ENCODE data around the gene INPP5A.

Gene INPP5A

GRCh38 chr10:132802048-132802447 lies 264.5 kb downstream of the INPP5A start:
- Histone ChIP-seq H3K9me2 (replicated peaks; ENCODE audit: low read depth, low read length) (no peaks in the 10 kb centered on the region), H3K4me2 (ENCODE audit: low read depth, low read length, poor library complexity, severe bottlenecking) (no peak overlapping the region), H4K20me1 (ENCODE audit: insufficient read depth, low read length, poor library complexity, severe bottlenecking) (no peaks in the 10 kb centered on the region), H3K9me3 (ENCODE audit: insufficient read depth, low read depth, low read length) (peaks cover 3% of the 10 kb centered on the region; the same call in 1 of the 2 replicates), H3K79me2 (ENCODE audit: insufficient read depth, low read length) (no peaks in the 10 kb centered on the region), H3K27me3 (ENCODE audit: insufficient read depth, low read length, poor library complexity, severe bottlenecking) (no peaks in the 10 kb centered on the region), H3K4me3 (ENCODE audit: low read length, poor library complexity, severe bottlenecking) (no peak overlapping the region), H3F3A (ENCODE audit: low read depth) (no peaks in the 10 kb centered on the region), H2AFZ (ENCODE audit: low read length) (no peak overlapping the region), H3K4me1 (ENCODE audit: insufficient read depth, low read length, poor library complexity, severe bottlenecking) (no peaks in the 10 kb centered on the region), H3K9ac (ENCODE audit: low read depth, low read length, poor library complexity, severe bottlenecking) (no peak overlapping the region), H3K36me3 (ENCODE audit: insufficient read depth, low read length) (no peaks in the 10 kb centered on the region)
- no peak for TF ChIP-seq EZH2phosphoT487 (IDR thresholded peaks at IDR 0.05; ENCODE audit: borderline replicate concordance)
- TF ChIP-seq CTCF (conservative IDR thresholded peaks at IDR 0.05; ENCODE audit: low read length), result no peak

GRCh38 chr10:132802694-132803320 lies 265.2 kb downstream of the INPP5A start:
- Histone ChIP-seq H3K9me2 (replicated peaks; ENCODE audit: low read depth, low read length) (no peaks in the 10 kb centered on the region), H3K27me3 (ENCODE audit: insufficient read depth, low read length, poor library complexity, severe bottlenecking) (no peaks in the 10 kb centered on the region), H3K9me3 (ENCODE audit: insufficient read depth, low read depth, low read length) (peaks cover 3% of the 10 kb centered on the region; the same call in 1 of the 2 replicates), H3K36me3 (ENCODE audit: insufficient read depth, low read length) (no peaks in the 10 kb centered on the region), H4K20me1 (ENCODE audit: insufficient read depth, low read length, poor library complexity, severe bottlenecking) (no peaks in the 10 kb centered on the region), H3K79me2 (ENCODE audit: insufficient read depth, low read length) (no peaks in the 10 kb centered on the region), H3K4me3 (ENCODE audit: low read length, poor library complexity, severe bottlenecking) (no peak overlapping the region), H2AFZ (ENCODE audit: low read length) (no peak overlapping the region), H3K4me2 (ENCODE audit: low read depth, low read length, poor library complexity, severe bottlenecking) (no peak overlapping the region), H3K4me1 (ENCODE audit: insufficient read depth, low read length, poor library complexity, severe bottlenecking) (no peaks in the 10 kb centered on the region), H3F3A (ENCODE audit: low read depth) (no peaks in the 10 kb centered on the region), H3K9ac (ENCODE audit: low read depth, low read length, poor library complexity, severe bottlenecking) (no peak overlapping the region)
- no peak for TF ChIP-seq CTCF (conservative IDR thresholded peaks at IDR 0.05; ENCODE audit: low read length)
- TF ChIP-seq EZH2phosphoT487 (IDR thresholded peaks at IDR 0.05; ENCODE audit: borderline replicate concordance), result no peak

- no peaks in the 10 kb centered on the region for H3F3A ChIP-seq (ENCODE audit: low read depth)
- no peaks in the 10 kb centered on the region for H3K79me2 ChIP-seq (ENCODE audit: insufficient read depth, low read length)
- no peak overlapping the region for H3K9ac ChIP-seq (ENCODE audit: low read depth, low read length, poor library complexity, severe bottlenecking)
- H3K9me2 ChIP-seq (replicated peaks; ENCODE audit: low read depth, low read length), result no peaks in the 10 kb centered on the region
- no peak overlapping the region for H2AFZ ChIP-seq (ENCODE audit: low read length)
- H3K4me1 ChIP-seq (ENCODE audit: insufficient read depth, low read length, poor library complexity, severe bottlenecking), result no peaks in the 10 kb centered on the region
- H3K36me3 ChIP-seq (ENCODE audit: insufficient read depth, low read length), result no peaks in the 10 kb centered on the region
- no peak overlapping the region for H3K4me3 ChIP-seq (ENCODE audit: low read length, poor library complexity, severe bottlenecking)
- TF ChIP-seq EZH2phosphoT487 (IDR thresholded peaks at IDR 0.05; ENCODE audit: borderline replicate concordance), result no peak
- TF ChIP-seq CTCF (conservative IDR thresholded peaks at IDR 0.05; ENCODE audit: low read length), result no peak
- no peaks in the 10 kb centered on the region for H4K20me1 ChIP-seq (ENCODE audit: insufficient read depth, low read length, poor library complexity, severe bottlenecking)
- H3K4me2 ChIP-seq (ENCODE audit: low read depth, low read length, poor library complexity, severe bottlenecking), result no peak overlapping the region
- H3K9me3 ChIP-seq (ENCODE audit: insufficient read depth, low read depth, low read length), result peaks cover 3% of the 10 kb centered on the region; the same call in 1 of the 2 replicates
- no peaks in the 10 kb centered on the region for H3K27me3 ChIP-seq (ENCODE audit: insufficient read depth, low read length, poor library complexity, severe bottlenecking)
Measured at GRCh38 chr10:132803416-132804210, 266.0 kb downstream of the INPP5A start.

All from Loucy (cell line).